LHCN-M2 (cell line): ENCODE measurements around the gene LRFN2. TPM values are rescaled to one million over a fixed set of nuclear protein-coding genes. Genes with fewer than 3 reads are reported as not detected.

Experiments used
- DNase-seq: peaks from one replicate; pipeline ENCODE4 v3.0.0-alpha.2; 2012; ENCODE audit warnings: low read depth
- total RNA-seq: library from RNA; depleted of rRNA; stranded (reverse); fragments of >200 nt; gene quantifications from 2 replicates; pipeline ENCODE4 v1.2.3, GENCODE V29; 2014

LRFN2 gene
- total RNA-seq, 1 experiment from 2014 or later: not detected

- DNase-seq: no peak
Measured at GRCh38 chr6:40517654-40518053, 69.5 kb downstream of the LRFN2 start.

GRCh38 chr6:40516429-40516828 is 70.7 kb downstream of the LRFN2 start:
- DNase-seq: no peak

GRCh38 chr6:40512340-40512739 is 74.8 kb downstream of the LRFN2 start:
- DNase-seq: no peak

- DNase-seq: no peak
Measured at GRCh38 chr6:40511884-40512283, 75.3 kb downstream of the LRFN2 start.

- DNase-seq: no peak
Measured at GRCh38 chr6:40510442-40510841, 76.7 kb downstream of the LRFN2 start.

- DNase-seq: no peak
Measured at GRCh38 chr6:40509716-40510260, 77.4 kb downstream of the LRFN2 start.

GRCh38 chr6:40509086-40509485 is 78.1 kb downstream of the LRFN2 start:
- no peak for DNase-seq

- DNase-seq: no peak
Measured at GRCh38 chr6:40506954-40507353, 80.2 kb downstream of the LRFN2 start.

- no peak for DNase-seq
Measured at GRCh38 chr6:40505191-40505810, 81.9 kb downstream of the LRFN2 start.

- no peak for DNase-seq
Measured at GRCh38 chr6:40504274-40504673, 82.9 kb downstream of the LRFN2 start.

GRCh38 chr6:40500227-40500626 is 86.9 kb downstream of the LRFN2 start:
- DNase-seq: no peak

GRCh38 chr6:40499215-40499614 is 87.9 kb downstream of the LRFN2 start:
- DNase-seq: no peak

- no peak for DNase-seq
Measured at GRCh38 chr6:40498148-40498547, 89.0 kb downstream of the LRFN2 start.

GRCh38 chr6:40492187-40492586 is 95.0 kb downstream of the LRFN2 start:
- no peak for DNase-seq

GRCh38 chr6:40490508-40490907 is 96.7 kb downstream of the LRFN2 start:
- DNase-seq: no peak

- DNase-seq: no peak
Measured at GRCh38 chr6:40489798-40490197, 97.4 kb downstream of the LRFN2 start.

GRCh38 chr6:40486576-40486975 is 100.6 kb downstream of the LRFN2 start:
- DNase-seq: no peak

- no peak for DNase-seq
Measured at GRCh38 chr6:40485795-40486194, 101.4 kb downstream of the LRFN2 start.

- no peak for DNase-seq
Measured at GRCh38 chr6:40485300-40485699, 101.9 kb downstream of the LRFN2 start.

- no peak for DNase-seq
Measured at GRCh38 chr6:40484066-40484465, 103.1 kb downstream of the LRFN2 start.

GRCh38 chr6:40482532-40482931 is 104.6 kb downstream of the LRFN2 start:
- DNase-seq: no peak

- no peak for DNase-seq
Measured at GRCh38 chr6:40480678-40481077, 106.5 kb downstream of the LRFN2 start.

- no peak for DNase-seq
Measured at GRCh38 chr6:40479706-40480105, 107.5 kb downstream of the LRFN2 start.
